NCI-H1436 (cell line): ENCODE measurements around the gene ZNF43.
"Not testable (repeated sequence)": the region's sequence is repeated elsewhere in the genome, so short reads cannot be mapped to it uniquely, and the experiment has no call there.

Experiments used
- DNase-seq: peaks from one replicate; lab custom pipeline; 2025; lab: John Stamatoyannopoulos, UW

Gene ZNF43

DNA sequence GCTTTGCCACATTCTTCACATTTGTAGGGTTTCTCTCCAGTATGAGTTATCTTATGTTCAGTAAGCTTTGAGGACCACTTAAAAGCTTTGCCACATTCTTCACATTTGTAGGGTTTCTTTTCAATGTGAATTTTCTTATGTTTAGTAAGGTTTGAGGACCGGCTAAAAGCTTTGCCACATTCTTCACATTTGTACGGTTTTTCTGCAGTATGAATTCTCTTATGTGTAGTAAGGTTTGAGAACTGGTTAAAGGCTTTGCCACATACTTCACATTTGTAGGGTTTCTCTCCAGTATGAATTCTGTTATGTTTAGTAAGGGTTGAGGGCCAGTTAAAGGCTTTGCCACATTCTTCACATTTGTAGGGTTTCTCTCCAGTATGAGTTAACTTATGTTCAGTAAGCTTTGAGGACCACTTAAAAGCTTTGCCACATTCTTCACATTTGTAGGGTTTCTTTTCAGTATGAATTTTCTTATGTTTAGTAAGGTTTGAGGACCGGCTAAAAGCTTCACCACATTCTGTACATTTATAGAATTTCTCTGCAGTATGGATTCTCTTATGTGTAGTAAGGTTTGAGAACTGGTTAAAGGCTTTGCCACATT lies 27.5 kb downstream of the ZNF43 start:
- not testable (repeated sequence) for DNase-seq

DNA sequence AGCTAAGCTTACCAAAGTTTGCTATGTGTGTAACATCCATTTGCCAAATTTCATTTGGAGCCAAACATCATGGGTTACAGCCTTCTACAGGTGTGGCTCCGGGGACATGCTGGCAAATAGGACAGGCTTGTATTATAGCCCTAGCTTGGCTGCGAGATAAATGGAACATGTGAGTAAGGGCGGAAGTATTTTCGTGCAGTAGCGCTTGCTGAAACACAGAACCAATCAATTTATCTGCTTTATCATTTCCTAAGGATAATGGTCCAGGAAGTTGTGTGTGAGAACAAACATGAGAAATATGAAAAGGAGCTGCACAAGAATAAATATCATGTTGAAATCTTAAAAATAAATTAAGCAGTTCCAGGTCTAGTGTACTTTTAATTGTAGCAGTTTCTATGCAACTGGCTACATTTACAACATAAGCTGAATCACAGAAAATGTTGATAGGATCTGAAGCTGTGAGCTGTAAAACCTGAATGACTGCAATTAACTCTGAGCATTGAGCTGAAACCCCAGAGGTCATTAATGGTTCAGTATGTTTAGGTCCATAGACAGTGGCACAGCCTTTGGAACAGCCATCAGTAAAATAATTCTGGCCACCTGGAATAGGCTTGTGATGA lies 46.4 kb downstream of the ZNF43 start:
- no peak for DNase-seq

DNA sequence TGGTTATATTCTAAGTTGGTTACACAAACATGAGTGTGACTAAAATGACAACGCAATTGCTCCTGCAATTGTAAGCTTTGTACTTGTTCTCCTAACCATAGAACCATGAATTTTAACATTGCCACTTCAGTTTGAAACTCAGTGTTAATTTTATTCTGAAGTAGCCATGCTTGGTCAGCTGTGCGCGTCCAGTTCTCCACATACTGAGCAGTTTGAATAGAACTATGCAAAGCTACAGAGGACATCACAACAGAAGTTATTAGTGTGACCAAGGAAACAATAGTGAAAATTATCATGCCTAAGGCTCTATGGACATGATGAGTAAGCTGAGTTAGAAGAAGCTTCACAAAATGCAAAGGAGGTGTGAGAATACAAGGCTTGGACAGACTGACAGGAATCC lies 49.0 kb downstream of the ZNF43 start:
- no peak for DNase-seq

DNA sequence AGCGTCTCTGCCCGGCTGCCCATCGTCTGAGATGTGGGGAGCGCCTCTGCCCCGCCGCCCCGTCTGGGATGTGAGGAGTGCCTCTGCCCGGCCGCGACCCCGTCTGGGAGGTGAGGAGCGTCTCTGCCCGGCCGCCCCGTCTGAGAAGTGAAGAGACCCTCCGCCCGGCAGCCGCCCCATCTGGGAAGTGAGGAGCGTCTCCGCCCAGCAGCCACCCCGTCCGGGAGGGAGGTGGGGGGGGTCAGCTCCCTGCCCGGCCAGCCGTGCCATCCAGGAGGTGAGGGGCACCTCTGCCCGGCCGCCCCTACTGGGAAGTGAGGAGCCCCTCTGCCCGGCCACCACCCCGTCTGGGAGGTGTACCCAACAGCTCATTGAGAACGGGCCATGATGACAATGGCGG lies 60.2 kb downstream of the ZNF43 start:
- not testable (repeated sequence) for DNase-seq

DNA sequence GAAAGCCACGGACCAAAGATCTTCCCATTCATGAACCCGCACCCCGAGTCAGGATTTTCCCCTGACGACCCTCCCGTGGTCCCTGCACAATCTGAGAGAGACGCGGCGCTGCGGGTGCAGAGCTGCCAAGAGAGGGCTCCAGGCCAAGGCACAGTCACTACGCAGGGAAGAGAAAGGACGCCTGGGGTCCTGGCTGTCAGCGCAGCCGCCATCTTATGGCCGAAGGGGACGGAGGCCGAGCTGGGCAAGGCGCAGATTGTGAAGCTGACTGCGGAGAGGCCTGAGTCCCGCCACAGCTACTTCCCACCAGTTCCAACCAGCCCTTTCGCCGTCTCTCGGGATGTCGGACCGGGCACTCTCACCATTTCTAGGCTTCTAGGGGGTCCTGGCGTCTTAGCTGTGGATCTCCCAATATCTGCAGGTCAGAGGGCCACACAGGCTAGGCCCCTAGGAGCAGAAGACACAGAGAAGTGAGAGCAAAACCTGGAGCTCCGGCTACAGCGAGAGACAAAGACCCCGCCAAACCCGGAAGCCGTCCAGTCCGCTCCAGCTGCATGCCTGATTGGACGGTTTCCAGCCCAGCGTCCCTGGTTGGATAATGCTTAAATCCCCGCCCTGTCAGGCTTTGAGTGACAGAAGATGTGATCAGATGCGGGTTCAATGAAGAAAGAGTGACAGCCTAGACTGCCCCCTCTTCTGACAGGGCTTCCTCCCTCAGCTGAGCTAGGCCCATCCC lies 68.7 kb downstream of the ZNF43 start, which contains the start of gene ZNF100:
TSS of gene ZNF100 (minus strand) at position 515 of the 736 bp plus-strand sequence. CDS start at position 365, 150 bp downstream.
- DNase-seq, result peak; percentile 90

DNA sequence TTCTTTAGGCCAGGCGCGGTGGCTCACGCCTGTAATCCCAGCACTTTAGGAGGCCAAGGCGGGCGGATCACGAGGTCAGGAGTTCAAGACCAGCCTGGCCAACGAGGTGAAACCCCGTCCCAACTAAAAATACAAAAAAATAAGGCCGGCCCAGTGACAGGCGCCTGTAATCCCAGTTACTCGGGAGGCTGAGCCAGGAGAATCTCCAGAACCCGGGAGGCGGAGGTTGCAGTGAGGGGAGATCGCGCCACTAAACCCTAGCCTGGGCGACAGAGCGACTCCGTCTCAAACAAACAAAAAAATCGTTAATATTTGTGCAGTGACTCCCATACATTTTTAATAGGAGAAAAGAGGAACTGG lies 69.3 kb downstream of the ZNF43 start:
- not testable (repeated sequence) for DNase-seq

DNA sequence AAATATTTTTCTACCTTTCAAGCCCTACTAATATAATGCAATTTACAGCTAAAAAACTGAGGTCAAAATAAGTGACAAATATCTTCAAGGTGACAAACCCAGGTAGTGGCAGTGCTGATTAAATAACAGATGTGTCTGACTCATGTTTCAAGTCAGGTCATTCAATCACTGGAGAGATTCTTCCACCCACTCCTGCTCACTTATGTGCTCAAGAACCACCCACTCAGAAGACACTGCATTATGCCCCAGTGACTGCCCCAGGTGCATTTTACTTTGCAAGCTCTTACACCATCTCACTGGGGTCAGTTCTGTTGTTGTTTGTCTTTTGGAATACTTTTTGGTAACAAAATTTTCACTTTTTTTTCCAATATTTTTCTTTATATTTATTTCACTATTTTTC lies 70.8 kb downstream of the ZNF43 start:
- DNase-seq, result no peak

DNA sequence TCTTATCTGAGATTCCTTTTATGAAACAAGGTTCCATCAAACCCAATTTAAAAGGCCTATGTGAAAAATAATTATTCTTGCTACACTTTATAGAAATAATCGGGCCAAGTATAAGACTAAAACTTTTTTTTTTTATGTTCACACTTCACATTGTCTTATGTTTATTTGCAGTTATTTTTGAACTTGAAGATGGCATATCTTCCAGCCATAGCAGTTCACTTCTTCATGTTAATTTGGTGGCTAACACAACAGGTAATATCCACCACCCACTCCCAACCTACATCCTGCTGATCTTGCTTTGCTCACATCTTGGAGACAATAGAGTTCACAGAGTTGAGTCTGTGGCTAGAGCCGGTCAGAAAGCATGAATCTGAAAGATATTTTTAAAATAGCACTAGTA lies 74.4 kb downstream of the ZNF43 start:
- not testable (repeated sequence) for DNase-seq

DNA sequence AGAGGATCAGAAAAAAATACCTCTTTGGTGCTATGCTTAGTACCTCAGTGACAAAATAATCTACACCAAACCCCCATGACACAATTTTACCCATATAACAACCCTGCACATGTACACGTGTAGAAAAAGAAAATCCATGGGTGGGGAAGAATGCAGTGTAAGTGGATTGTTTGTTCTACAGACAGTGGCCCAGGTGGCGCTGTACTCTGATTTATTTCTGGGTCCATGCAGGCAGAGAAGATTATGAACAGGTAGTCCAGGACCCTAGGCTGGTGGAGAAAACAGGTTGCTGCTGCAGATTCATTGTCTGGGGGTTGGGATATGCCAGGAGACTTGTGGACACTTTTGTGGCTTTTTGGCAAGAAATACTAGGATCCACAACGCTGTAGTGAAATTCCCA lies 77.7 kb downstream of the ZNF43 start:
- DNase-seq, result no peak

DNA sequence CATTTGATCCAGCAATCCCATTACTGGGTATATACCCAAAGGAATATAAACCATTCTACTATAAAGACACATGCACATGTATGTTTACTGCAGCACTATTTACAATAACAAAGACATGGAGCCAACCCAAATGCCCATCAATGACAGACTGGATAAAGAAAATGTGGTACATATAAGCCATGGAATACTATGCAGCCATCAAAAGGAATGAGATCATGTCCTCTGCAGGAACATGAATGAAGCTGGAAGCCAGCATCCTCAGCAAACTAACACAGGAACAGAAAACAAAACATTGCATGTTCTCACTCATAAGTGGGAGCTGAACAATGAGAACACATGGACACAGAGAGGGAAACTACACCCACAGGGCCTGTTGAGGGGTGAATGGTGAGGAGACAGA lies 80.4 kb downstream of the ZNF43 start:
- DNase-seq, result not testable (repeated sequence)
